Spleen (tissue), 11 donors: Measurements from ENCODE around the gene ERC2. TPM values are rescaled to one million over a fixed set of nuclear protein-coding genes. Genes with fewer than 3 reads are reported as not detected.

Experiments used
- DNase-seq: peaks from one replicate; pipeline ENCODE4 v3.0.0-alpha.2; 2020
- H3K27ac ChIP-seq, 8 donors: fragments of 200-600 bp; sonication (generic) in 7 of 8; 1 replicate in 4 of 8; 2 replicates in 4 of 8; pipeline versions ENCODE4 v1.5.0 to v1.8.0; 2016 to 2021; ENCODE audit warnings: inconsistent platforms in 4 of 8, mild to moderate bottlenecking in 4 of 8, moderate library complexity in 1 of 8
- H3K27me3 ChIP-seq, 7 donors: fragments of 200-600 bp; sonication (generic) in 6 of 7; replicated peaks in 1 of 7; 1 replicate in 4 of 7; 2 replicates in 3 of 7; pipeline versions ENCODE4 v1.5.0 to v1.8.0; 2016 to 2021; ENCODE audit warnings: inconsistent platforms in 3 of 7, mild to moderate bottlenecking in 1 of 7
- H3K36me3 ChIP-seq, 6 donors: fragments of 200-600 bp; sonication (generic) in 5 of 6; 1 replicate in 4 of 6; 2 replicates in 2 of 6; pipeline versions ENCODE4 v1.5.0 to v1.8.0; 2016 to 2021; ENCODE audit warnings: inconsistent platforms in 2 of 6
- H3K4me1 ChIP-seq, 6 donors: fragments of 200-600 bp; sonication (generic) in 5 of 6; 1 replicate in 3 of 6; 2 replicates in 3 of 6; pipeline versions ENCODE4 v1.5.0 to v1.8.0; 2016 to 2021; ENCODE audit warnings: inconsistent platforms in 3 of 6
- H3K4me3 ChIP-seq, 8 donors: fragments of 200-600 bp; sonication (generic) in 7 of 8; 1 replicate in 4 of 8; 2 replicates in 4 of 8; pipeline versions ENCODE4 v1.5.0 to v1.8.0; 2016 to 2021; ENCODE audit warnings: inconsistent platforms in 4 of 8, mild to moderate bottlenecking in 4 of 8, moderate library complexity in 2 of 8
- H3K9me3 ChIP-seq, 8 donors: fragments of 200-600 bp; sonication (generic) in 7 of 8; 1 replicate in 4 of 8; 2 replicates in 4 of 8; pipeline versions ENCODE4 v1.5.0 to v1.8.0; 2016 to 2021; ENCODE audit warnings: inconsistent platforms in 4 of 8
- CTCF ChIP-seq, 11 experiments: fragments of 200-600 bp in 7 of 11; fragments of 450-650 bp in 4 of 11; sonication (generic) in 4 of 11; IDR thresholded peaks in 8 of 11; conservative IDR thresholded peaks in 3 of 11; 1 replicate in 7 of 11; 2 replicates in 4 of 11; pipeline versions ENCODE4 v1.4.0 to v1.8.0; 2016 to 2021; ENCODE audit warnings: antibody characterized with exemption in 11 of 11, inconsistent platforms in 4 of 11, mild to moderate bottlenecking in 1 of 11
- POLR2A ChIP-seq, 3 donors: fragments of 450-650 bp; IDR thresholded peaks; one replicate each; pipeline ENCODE4 v1.5.1; 2017; ENCODE audit warnings: antibody characterized with exemption in 3 of 3, mild to moderate bottlenecking in 1 of 3
- POLR2AphosphoS5 ChIP-seq, 3 donors: sonication (generic); formaldehyde crosslinking; IDR thresholded peaks; one replicate each; pipeline ENCODE4 v1.5.1; 2017; ENCODE audit warnings: antibody characterized with exemption in 3 of 3
- WGBS, 5 donors: extraction: QIAGEN DNeasy Blood & Tissue Kit in 3 of 5; methylation state at CpG; one replicate each; pipeline versions ENCODE4 v1.1.5 to v1.1.7; 2013 to 2018; 5-methylcytosine and 5-hydroxymethylcytosine counted together
- intact Hi-C: fragments of 100-400 bp; cut with DNase I; formaldehyde crosslinking; loops from one replicate; pipeline ENCODE4 v1.15.0; 2023; ENCODE audit warnings: low total_unique reads
- polyA plus RNA-seq, 3 donors: library from polyadenylated mRNA; stranded (reverse); fragments of 200-250 nt; gene quantifications; one replicate each; pipeline ENCODE4 v1.2.1, GENCODE V29; 2013
- total RNA-seq, 7 donors: library from RNA; depleted of rRNA in 3 of 7; stranded (reverse); fragments of >200 nt in 3 of 7; fragmentation: NEBNext Ultra II Directional in 4 of 7; extraction: Animal tissue kit (Norgen Biotek cat#: 25700) in 4 of 7; gene quantifications; one replicate each; pipeline versions ENCODE4 v1.1.0 to v1.2.1, GENCODE V29; 2016 to 2021
- donor health status: healthy with polysubstance abuse.
- donor health status: DM: no; HTN: no; CAD: no; lungs with moderate emphysema.
- donor health status: DM: no; HTN: no; CAD: no.
- donor health status: Bipolar disorder and iron deficiency.
- donor health status: healthy.
- donor health status: DM: no; HTN: no; CAD: no.
- donor health status: DM: yes; HTN: yes; CAD: no.

The ERC2 gene
- total and polyA plus RNA-seq, 10 donors, result 0.04 to 4.9 (median 0.39) TPM

- intact Hi-C loops, result no loop called here
- no peak for DNase-seq
- WGBS, 5 donors, result 86 to 98% (median 93%) methylated on average over 4 of the region's 4 CpGs
- Histone ChIP-seq H3K4me3 (no peak overlapping the region), H3K9me3 (no peaks in the 10 kb centered on the region), H3K27ac (no peak overlapping the region), H3K4me1 (peaks cover 0 to 10% (median 0%) of the 10 kb centered on the region in 6 donors), H3K36me3 (no peaks in the 10 kb centered on the region), H3K27me3 (no peaks in the 10 kb centered on the region)
- TF ChIP-seq POLR2A (IDR thresholded peaks at IDR 0.05) (no peak), CTCF (IDR thresholded peaks at IDR 0.05 in 8 of 11, conservative IDR thresholded peaks at IDR 0.05 in 3 of 11) (no peak), POLR2AphosphoS5 (IDR thresholded peaks at IDR 0.05) (no peak)
These were observed 870.6 kb downstream of the ERC2 start for GRCh38 chr3:55597641-55598040.

DNA sequence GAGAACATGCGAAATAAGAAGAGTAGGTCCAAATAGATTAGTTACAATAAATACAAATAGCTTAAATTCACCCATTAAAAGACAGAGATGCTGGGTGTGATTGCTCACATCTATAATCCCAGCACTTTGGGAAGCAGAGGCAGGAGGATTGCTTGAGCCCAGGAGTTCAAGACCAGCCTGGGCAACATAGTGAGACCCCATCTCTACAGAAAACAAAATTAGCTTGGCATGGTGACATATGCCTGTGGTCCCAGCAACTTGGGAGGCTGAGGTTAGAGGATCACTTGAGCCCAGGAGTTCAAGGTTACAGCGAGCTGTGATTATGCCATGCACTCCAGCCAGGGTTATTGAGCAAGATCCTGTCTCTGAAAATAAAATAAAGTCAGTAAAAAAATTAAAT lies 872.1 kb downstream of the ERC2 start:
- no peak overlapping the region for H3K27ac ChIP-seq
- TF ChIP-seq CTCF (IDR thresholded peaks at IDR 0.05 in 8 of 11, conservative IDR thresholded peaks at IDR 0.05 in 3 of 11) (no peak), POLR2AphosphoS5 (IDR thresholded peaks at IDR 0.05) (no peak), POLR2A (IDR thresholded peaks at IDR 0.05) (no peak)
- DNase-seq, result no peak
- 80 to 90% (median 84%) methylated on average over 2 of the region's 2 CpGs for WGBS, 5 donors
- no peak overlapping the region for H3K4me3 ChIP-seq
- intact Hi-C loops, result no loop called here
- H3K9me3 ChIP-seq, result no peaks in the 10 kb centered on the region
- no peaks in the 10 kb centered on the region for H3K27me3 ChIP-seq
- H3K36me3 ChIP-seq, result no peaks in the 10 kb centered on the region
- peaks cover 0 to 3% (median 0%) of the 10 kb centered on the region in 6 donors for H3K4me1 ChIP-seq

DNA sequence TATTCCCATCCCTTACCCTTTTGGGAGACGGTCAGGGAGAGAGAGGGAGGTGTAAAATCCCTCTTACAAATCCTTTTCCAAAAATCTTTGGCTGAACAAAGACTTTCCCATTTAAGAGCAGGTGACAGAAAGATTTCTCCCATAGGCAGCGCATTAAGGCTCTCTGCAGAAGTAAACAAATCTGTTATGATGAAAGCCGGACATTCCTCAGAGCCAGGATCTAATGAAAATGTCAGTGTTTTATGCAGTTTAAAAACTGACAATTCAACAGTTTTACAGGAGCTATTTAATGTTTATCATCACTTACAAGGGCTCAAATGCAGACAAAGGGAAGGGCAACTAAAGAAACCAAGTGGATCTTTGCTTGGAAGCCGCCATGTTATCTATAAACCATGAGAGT lies 872.8 kb downstream of the ERC2 start:
- Histone ChIP-seq H3K4me3 (no peak overlapping the region), H3K27me3 (no peaks in the 10 kb centered on the region), H3K36me3 (no peaks in the 10 kb centered on the region), H3K4me1 (no peaks in the 10 kb centered on the region), H3K9me3 (no peaks in the 10 kb centered on the region), H3K27ac (no peak overlapping the region)
- no peak for DNase-seq
- TF ChIP-seq POLR2A (IDR thresholded peaks at IDR 0.05) (no peak), POLR2AphosphoS5 (IDR thresholded peaks at IDR 0.05) (no peak)
- 87 to 93% (median 88%) methylated on average over 4 of the region's 4 CpGs for WGBS, 5 donors
- intact Hi-C loops, result no loop called here

DNA sequence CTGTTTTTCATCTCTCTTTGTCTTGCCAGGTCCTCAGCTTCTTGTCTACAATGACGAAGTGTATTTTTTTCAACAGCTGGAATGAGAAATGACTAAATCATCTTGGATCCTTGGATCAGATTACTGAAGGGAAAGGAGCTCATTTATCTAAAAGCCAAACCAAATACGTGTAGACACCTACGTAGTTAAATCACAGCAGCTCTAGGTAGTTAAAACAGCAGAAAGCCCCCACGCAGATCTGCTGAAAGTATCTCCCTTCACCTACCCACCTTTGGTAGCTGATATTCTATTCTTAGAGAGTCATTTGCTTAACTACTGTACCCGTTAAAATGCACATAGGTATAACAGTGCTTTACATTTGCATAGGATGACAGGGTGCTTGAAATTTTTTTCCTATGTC lies 875.7 kb downstream of the ERC2 start:
- WGBS, 5 donors, result 72 to 92% (median 86%) methylated on average over 5 of the region's 5 CpGs
- Histone ChIP-seq H3K9me3 (no peaks in the 10 kb centered on the region), H3K4me3 (no peak overlapping the region), H3K36me3 (no peaks in the 10 kb centered on the region), H3K4me1 (no peaks in the 10 kb centered on the region), H3K27me3 (no peaks in the 10 kb centered on the region), H3K27ac (no peak overlapping the region)
- no peak for DNase-seq
- TF ChIP-seq POLR2A (IDR thresholded peaks at IDR 0.05), result no peak
- TF ChIP-seq POLR2AphosphoS5 (IDR thresholded peaks at IDR 0.05), result no peak
- TF ChIP-seq CTCF (IDR thresholded peaks at IDR 0.05 in 8 of 11, conservative IDR thresholded peaks at IDR 0.05 in 3 of 11), result no peak
- intact Hi-C loops, result no loop called here

GRCh38 chr3:55591888-55592287 lies 876.4 kb downstream of the ERC2 start:
- Histone ChIP-seq H3K4me3 (no peak overlapping the region), H3K9me3 (no peaks in the 10 kb centered on the region), H3K36me3 (no peaks in the 10 kb centered on the region), H3K27ac (peak overlapping the region in 1 of 8 donors; percentile 33), H3K4me1 (no peaks in the 10 kb centered on the region), H3K27me3 (no peaks in the 10 kb centered on the region)
- no peak for DNase-seq
- 62 to 84% (median 72%) methylated on average over 5 of the region's 5 CpGs for WGBS, 5 donors
- intact Hi-C loops, result no loop called here
- TF ChIP-seq CTCF (IDR thresholded peaks at IDR 0.05 in 8 of 11, conservative IDR thresholded peaks at IDR 0.05 in 3 of 11) (no peak), POLR2AphosphoS5 (IDR thresholded peaks at IDR 0.05) (no peak), POLR2A (IDR thresholded peaks at IDR 0.05) (no peak)
